PFSK-1 (cell line): ENCODE data around the gene CALML6.

Source experiments
- FOXP2 ChIP-seq: optimal IDR thresholded peaks from 2 replicates; pipeline ENCODE3; 2011; ENCODE audit warnings: borderline replicate concordance, control low read depth, inconsistent platforms; ENCODE audit not compliant: insufficient read depth; ENCODE audit errors: extremely low read length, extremely low read depth
- POLR2AphosphoS5 ChIP-seq: IDR thresholded peaks from 2 replicates; pipeline ENCODE4 v1.6.1; 2012; ENCODE audit warnings: low read depth, mild to moderate bottlenecking, control low read depth, low read length, moderate library complexity
- REST ChIP-seq, 2 experiments: IDR thresholded peaks; 2 replicates each; pipeline versions ENCODE4 v1.6.1 to v1.8.0; 2011 to 2012; ENCODE audit warnings: low read depth in 2 of 2, low read length in 2 of 2, control low read depth in 1 of 2, inconsistent platforms in 1 of 2, mild to moderate bottlenecking in 1 of 2, moderate library complexity in 1 of 2; ENCODE audit not compliant: insufficient read depth in 1 of 2
- SIN3A ChIP-seq: IDR thresholded peaks from 2 replicates; pipeline ENCODE4 v1.6.1; 2012; ENCODE audit warnings: mild to moderate bottlenecking, low read length, moderate library complexity, borderline replicate concordance; ENCODE audit not compliant: insufficient read depth
- TAF1 ChIP-seq: IDR thresholded peaks from 2 replicates; pipeline ENCODE4 v1.6.1; 2012; ENCODE audit warnings: low read length, control low read depth, borderline replicate concordance; ENCODE audit not compliant: insufficient read depth

The CALML6 gene

GRCh38 chr1:1921459-1921862 lies 6.4 kb downstream of the CALML6 start:
- TF ChIP-seq FOXP2, result no peak
- TF ChIP-seq POLR2AphosphoS5, result no peak
- TF ChIP-seq REST (IDR thresholded peaks at IDR 0.05; ENCODE audit: insufficient read depth in 1 of 2, low read depth in 2 of 2, low read length in 2 of 2), result no peak
- TF ChIP-seq TAF1, result no peak
- TF ChIP-seq SIN3A, result no peak

- TF ChIP-seq REST (IDR thresholded peaks at IDR 0.05; ENCODE audit: insufficient read depth in 1 of 2, low read depth in 2 of 2, low read length in 2 of 2) (no peak), SIN3A (no peak), TAF1 (no peak)
These were observed 7.0 kb downstream of the CALML6 start for GRCh38 chr1:1921901-1922701.

GRCh38 chr1:1922702-1922955 lies 7.6 kb downstream of the CALML6 start:
- no peak for TF ChIP-seq REST (IDR thresholded peaks at IDR 0.05; ENCODE audit: insufficient read depth in 1 of 2, low read depth in 2 of 2, low read length in 2 of 2)
- no peak for TF ChIP-seq POLR2AphosphoS5
- no peak for TF ChIP-seq TAF1
- no peak for TF ChIP-seq FOXP2
- no peak for TF ChIP-seq SIN3A

- TF ChIP-seq SIN3A (no peak), REST (IDR thresholded peaks at IDR 0.05; ENCODE audit: insufficient read depth in 1 of 2, low read depth in 2 of 2, low read length in 2 of 2) (no peak), TAF1 (no peak), POLR2AphosphoS5 (no peak), FOXP2 (no peak)
These were observed 8.1 kb downstream of the CALML6 start for GRCh38 chr1:1922956-1923833.
